Subcutaneous abdominal adipose tissue (tissue), 5 donors: ENCODE data around the gene PPM1B.
"Not testable (repeated sequence)": the region's sequence is repeated elsewhere in the genome, so short reads cannot be mapped to it uniquely, and the experiment has no call there.

Experiments used
- H3K27ac ChIP-seq: one replicate; pipeline ENCODE4 v1.7.0; 2013; ENCODE audit warnings: low read depth, mild to moderate bottlenecking, inconsistent platforms, low read length, moderate library complexity
- H3K27me3 ChIP-seq, 5 donors: one replicate each; pipeline ENCODE4 v1.7.0; 2013; ENCODE audit warnings: low read length in 5 of 5, inconsistent platforms in 1 of 5; ENCODE audit not compliant: control insufficient read depth in 5 of 5, insufficient read depth in 4 of 5
- H3K36me3 ChIP-seq, 5 donors: one replicate each; pipeline ENCODE4 v1.7.0; 2013; ENCODE audit warnings: low read length in 5 of 5; ENCODE audit not compliant: control insufficient read depth in 5 of 5, insufficient read depth in 5 of 5
- H3K4me1 ChIP-seq, 5 donors: one replicate each; pipeline ENCODE4 v1.7.0; 2013; ENCODE audit warnings: low read length in 5 of 5, mild to moderate bottlenecking in 3 of 5, moderate library complexity in 1 of 5; ENCODE audit not compliant: control insufficient read depth in 5 of 5, insufficient read depth in 5 of 5
- H3K4me3 ChIP-seq, 5 donors: one replicate each; pipeline ENCODE4 v1.7.0; 2013; ENCODE audit warnings: low read length in 5 of 5, low read depth in 1 of 5
- H3K9ac ChIP-seq, 5 donors: one replicate each; pipeline ENCODE4 v1.7.0; 2013; ENCODE audit warnings: low read length in 5 of 5, mild to moderate bottlenecking in 4 of 5, moderate library complexity in 3 of 5
- H3K9me3 ChIP-seq, 5 donors: one replicate each; pipeline ENCODE4 v1.7.0; 2013; ENCODE audit warnings: low read length in 5 of 5; ENCODE audit not compliant: control insufficient read depth in 5 of 5
- donor health status: healthy.
- donor health status: healthy.
- donor health status: healthy.
- donor health status: healthy.
- donor health status: healthy.

Gene PPM1B

DNA sequence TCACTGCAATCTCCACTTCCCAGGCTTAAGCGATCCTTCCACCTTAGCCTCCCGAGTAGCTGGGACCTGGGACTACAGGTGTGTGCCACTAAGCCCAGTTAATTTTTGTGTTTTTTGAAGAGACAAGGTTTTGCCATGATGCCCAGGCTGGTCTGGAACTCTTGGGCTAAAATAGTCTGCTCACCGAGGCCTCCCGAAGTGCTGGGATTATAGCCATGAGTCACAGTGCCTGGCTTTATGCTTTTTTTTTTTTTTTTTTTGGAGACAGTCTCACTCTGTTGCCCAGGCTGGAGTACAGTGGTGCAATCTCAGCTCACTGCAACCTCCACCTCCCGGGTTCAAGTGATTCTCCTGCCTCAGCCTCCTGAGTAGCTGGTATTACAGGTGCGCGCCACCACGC lies 39.0 kb downstream of the PPM1B start:
- H3K4me1 ChIP-seq, H3K9ac ChIP-seq, H3K4me3 ChIP-seq, H3K27me3 ChIP-seq, H3K9me3 ChIP-seq, H3K27ac ChIP-seq: not testable (repeated sequence)
- H3K36me3 ChIP-seq, result peaks cover 6 to 15% (median 14%) of the 10 kb centered on the region in 5 donors

DNA sequence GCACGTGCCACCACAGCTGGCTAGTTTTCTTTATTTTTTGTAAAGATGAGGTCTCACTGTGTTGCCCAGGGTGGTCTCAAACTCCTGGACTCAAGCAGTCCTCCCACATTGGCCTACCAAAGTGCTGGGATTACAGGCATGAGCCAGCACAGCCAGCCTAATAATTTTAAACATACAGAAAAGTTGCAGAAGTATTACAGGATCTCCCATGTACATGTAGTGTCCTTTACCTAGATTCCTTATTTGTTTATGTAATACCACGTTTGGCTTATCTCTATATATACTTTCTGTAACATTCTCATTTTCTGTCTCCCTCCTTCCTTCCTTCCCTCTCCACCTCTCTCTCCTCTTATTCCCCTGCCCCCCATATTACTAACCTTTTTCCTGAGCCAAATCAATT lies 41.7 kb downstream of the PPM1B start:
- H3K4me3 ChIP-seq, result no peak overlapping the region
- no peak overlapping the region for H3K27ac ChIP-seq
- no peak overlapping the region for H3K9ac ChIP-seq
- H3K36me3 ChIP-seq, result peaks cover 6 to 17% (median 15%) of the 10 kb centered on the region in 5 donors
- peaks cover 0 to 3% (median 0%) of the 10 kb centered on the region in 5 donors for H3K4me1 ChIP-seq
- H3K9me3 ChIP-seq, result no peaks in the 10 kb centered on the region
- no peaks in the 10 kb centered on the region for H3K27me3 ChIP-seq

DNA sequence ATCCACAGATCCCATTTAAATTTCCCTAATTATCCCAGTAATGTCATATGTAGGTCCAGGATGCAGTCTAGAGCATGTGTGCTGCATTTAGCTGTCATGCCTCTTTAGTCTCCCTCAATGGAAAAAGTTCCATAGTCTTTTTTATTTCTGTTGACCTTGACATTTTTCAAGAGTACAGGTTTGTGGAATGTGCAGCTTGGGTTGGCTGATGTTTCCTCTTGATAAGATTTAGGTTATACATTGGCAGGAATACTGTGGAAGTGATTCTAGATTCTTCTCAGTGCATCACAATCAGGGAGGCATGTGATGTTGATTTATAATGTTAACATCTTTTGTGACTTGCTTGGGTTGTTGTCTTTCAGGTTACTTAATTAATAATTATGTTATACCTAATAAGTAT lies 42.5 kb downstream of the PPM1B start:
- Histone ChIP-seq H3K27me3 (no peaks in the 10 kb centered on the region), H3K9ac (no peak overlapping the region), H3K4me1 (no peaks in the 10 kb centered on the region), H3K36me3 (peaks cover 6 to 17% (median 15%) of the 10 kb centered on the region in 5 donors), H3K4me3 (no peak overlapping the region), H3K9me3 (no peaks in the 10 kb centered on the region), H3K27ac (no peak overlapping the region)

DNA sequence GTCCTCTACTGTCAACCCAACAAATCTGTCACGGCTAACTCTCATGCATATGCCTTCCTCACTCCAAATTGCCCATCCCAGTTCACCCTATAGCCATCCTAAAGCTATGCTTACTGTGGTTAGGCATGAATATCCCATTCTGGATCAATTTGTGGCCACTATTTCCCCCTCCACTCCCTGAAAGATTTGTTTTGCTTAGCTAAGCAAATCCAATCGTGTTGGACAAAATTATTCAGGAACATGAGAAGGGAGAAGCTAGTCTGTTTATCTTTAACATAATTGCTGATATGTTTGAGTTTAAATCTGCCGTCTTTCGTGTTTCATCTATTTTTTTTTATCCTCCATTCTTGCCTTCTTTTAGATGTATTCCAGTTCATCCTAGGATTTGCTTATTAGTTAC lies 43.6 kb downstream of the PPM1B start:
- no peak overlapping the region for H3K4me3 ChIP-seq
- H3K27ac ChIP-seq, result no peak overlapping the region
- H3K9me3 ChIP-seq, result no peaks in the 10 kb centered on the region
- peaks cover 6 to 17% (median 15%) of the 10 kb centered on the region in 5 donors for H3K36me3 ChIP-seq
- no peak overlapping the region for H3K9ac ChIP-seq
- H3K27me3 ChIP-seq, result no peaks in the 10 kb centered on the region
- no peaks in the 10 kb centered on the region for H3K4me1 ChIP-seq

DNA sequence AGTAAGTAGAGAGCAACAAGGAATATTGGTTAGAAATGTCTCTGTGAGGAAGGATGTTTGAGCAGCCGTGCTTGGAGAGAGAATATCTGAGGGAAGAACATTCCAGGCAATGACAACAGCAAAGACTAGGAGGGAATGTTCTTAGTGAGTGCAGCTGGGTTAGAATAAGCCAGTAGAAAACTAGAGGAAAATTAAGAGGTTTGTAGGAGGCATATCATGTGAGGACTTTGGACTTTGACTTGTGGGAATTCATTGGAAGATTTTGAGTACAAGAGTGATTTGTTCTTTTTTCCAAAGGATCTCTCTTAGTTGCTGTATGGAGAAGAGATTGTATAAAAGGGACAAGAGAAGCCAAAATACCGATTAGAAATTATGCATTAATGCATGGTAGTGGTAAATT lies 47.2 kb downstream of the PPM1B start:
- Histone ChIP-seq H3K27me3 (no peaks in the 10 kb centered on the region), H3K9me3 (no peaks in the 10 kb centered on the region), H3K36me3 (peaks cover 9 to 29% (median 17%) of the 10 kb centered on the region in 5 donors), H3K4me3 (no peak overlapping the region), H3K9ac (no peak overlapping the region), H3K27ac (no peak overlapping the region), H3K4me1 (no peaks in the 10 kb centered on the region)

DNA sequence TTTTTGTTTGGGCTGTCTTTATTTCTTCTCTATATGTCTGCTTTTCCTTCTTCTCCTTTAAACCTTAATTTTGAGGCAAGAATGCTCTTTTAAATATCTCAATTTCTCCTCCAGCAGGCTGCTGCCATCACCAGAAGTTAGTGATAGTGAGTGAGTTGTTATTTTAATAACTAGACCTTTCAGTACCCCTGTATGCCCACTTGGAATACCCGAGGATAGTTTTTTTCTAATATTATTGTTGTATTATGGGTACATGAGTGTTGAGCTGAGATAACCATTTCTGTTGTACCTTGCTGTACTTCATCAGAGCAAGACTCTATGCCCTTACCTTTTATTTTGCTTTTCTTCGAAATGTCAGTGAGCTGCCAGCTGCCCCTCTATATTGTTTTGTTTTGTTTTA lies 50.1 kb downstream of the PPM1B start:
- H3K36me3 ChIP-seq, result peaks cover 6 to 18% (median 16%) of the 10 kb centered on the region in 5 donors
- H3K27ac ChIP-seq, result no peak overlapping the region
- no peaks in the 10 kb centered on the region for H3K9me3 ChIP-seq
- peaks cover 0 to 3% (median 0%) of the 10 kb centered on the region in 5 donors for H3K4me1 ChIP-seq
- H3K4me3 ChIP-seq, result no peak overlapping the region
- H3K9ac ChIP-seq, result no peak overlapping the region
- H3K27me3 ChIP-seq, result no peaks in the 10 kb centered on the region

DNA sequence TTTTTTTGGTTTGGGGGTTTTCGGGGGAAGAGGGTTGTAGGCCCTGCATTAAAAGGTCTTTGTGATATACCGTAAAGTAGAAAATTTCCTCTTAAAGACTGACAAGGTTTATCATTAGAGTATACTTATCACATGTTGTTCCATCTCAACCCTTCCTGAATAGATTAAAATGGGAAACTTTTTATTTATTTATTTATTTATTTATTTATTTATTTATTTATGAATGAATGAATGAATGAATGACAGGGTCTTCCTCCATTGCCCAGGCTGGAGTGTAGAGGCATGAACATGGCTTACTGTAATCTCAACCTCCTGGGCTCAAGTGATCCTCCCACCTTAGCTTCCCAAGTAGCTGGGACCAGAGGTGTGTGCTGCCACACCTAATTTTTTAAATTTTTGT lies 58.1 kb downstream of the PPM1B start:
- Histone ChIP-seq H3K9me3 (no peaks in the 10 kb centered on the region), H3K36me3 (peaks cover 0 to 8% (median 3%) of the 10 kb centered on the region in 5 donors)

DNA sequence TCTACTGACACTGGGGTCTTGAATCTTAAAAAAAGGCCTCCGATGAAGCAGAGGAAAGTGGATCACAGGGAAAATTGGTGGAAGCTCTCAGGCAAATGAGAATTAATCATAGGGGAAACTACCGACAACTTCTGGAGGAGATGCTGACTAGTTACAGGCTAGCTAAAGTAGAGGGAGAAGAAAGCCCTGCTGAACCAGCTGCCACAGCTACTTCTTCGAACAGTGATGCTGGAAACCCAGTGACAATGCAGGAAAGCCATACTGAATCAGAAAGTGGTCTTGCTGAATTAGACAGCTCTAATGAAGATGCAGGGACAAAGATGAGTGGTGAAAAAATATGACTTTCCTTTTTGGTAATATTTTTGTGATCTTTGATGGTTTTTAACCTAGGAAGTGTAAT lies 61.7 kb downstream of the PPM1B start:
- Histone ChIP-seq H3K4me1 (no peaks in the 10 kb centered on the region), H3K9ac (no peak overlapping the region), H3K9me3 (no peaks in the 10 kb centered on the region), H3K27ac (no peak overlapping the region), H3K4me3 (no peak overlapping the region), H3K36me3 (peaks cover 0 to 12% (median 3%) of the 10 kb centered on the region in 5 donors), H3K27me3 (no peaks in the 10 kb centered on the region)

More for the DNA sequence above, 58.1 kb downstream of the PPM1B start:
- Histone ChIP-seq H3K9ac (no peak overlapping the region), H3K4me1 (peaks cover 0 to 3% (median 0%) of the 10 kb centered on the region in 5 donors), H3K4me3 (no peak overlapping the region), H3K27ac (no peak overlapping the region), H3K27me3 (no peaks in the 10 kb centered on the region)

DNA sequence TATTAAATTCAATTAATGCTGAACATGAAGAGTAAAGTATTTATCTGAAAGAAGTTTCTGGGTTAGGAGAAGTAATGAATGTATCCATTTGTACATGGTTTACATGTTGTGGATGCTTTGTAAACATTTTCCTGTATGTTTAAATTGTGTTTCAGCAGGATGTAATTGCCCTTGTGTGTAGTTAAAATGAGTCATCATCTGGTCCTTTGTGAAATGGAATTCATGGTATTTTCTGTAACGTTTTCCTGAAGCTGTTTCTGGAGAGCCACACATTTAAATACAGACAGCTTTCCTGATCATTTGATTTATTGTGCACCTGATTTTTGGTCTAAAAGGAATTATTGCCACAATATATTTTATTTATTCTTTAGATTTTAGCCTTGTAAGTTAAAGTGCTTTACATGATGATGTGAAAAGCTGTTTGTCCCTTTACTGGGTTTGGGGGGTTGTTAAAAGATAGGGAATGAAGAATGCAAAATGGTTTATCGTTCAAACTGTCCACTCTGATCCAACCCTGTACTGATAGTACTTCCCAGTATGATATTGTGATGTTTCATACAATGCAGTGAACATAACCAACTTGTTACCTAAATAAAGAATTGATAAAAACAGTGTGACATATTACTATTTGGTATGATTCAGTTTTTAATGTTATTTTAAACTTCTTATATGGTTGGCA lies 64.9 kb downstream of the PPM1B start:
- peaks cover 0 to 3% (median 0%) of the 10 kb centered on the region in 5 donors for H3K4me1 ChIP-seq
- no peaks in the 10 kb centered on the region for H3K27me3 ChIP-seq
- peaks cover 0 to 9% (median 3%) of the 10 kb centered on the region in 5 donors for H3K36me3 ChIP-seq
- no peaks in the 10 kb centered on the region for H3K9me3 ChIP-seq
- no peak overlapping the region for H3K9ac ChIP-seq
- H3K27ac ChIP-seq, result no peak overlapping the region
- no peak overlapping the region for H3K4me3 ChIP-seq

DNA sequence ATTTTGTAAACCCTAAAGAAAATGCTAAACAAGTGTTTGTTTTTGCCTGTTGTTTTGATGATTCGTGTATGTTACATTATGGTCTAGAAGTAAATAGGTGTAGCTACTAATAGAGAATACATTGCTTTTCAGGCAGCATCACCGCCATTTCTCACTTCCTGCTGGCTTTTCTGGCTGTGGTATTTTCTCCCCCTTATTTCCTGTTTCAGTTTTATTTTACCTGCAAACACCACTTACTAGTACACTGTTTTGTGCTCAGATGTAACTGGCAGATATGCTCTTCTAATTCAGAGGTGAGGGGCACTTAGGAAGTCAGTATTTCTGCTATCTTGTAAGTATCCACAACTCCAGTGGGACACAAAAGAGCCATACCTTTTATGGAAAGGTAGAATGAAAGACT lies 68.5 kb downstream of the PPM1B start:
- no peaks in the 10 kb centered on the region for H3K9me3 ChIP-seq
- no peak overlapping the region for H3K27ac ChIP-seq
- H3K4me1 ChIP-seq, result peaks cover 0 to 3% (median 0%) of the 10 kb centered on the region in 5 donors
- H3K36me3 ChIP-seq, result peaks cover 0 to 7% (median 2%) of the 10 kb centered on the region in 5 donors
- H3K27me3 ChIP-seq, result no peaks in the 10 kb centered on the region
- H3K9ac ChIP-seq, result no peak overlapping the region
- H3K4me3 ChIP-seq, result no peak overlapping the region
